PC-3 (cell line): Measurements from ENCODE around the gene AGBL1. TPM values are rescaled to one million over a fixed set of nuclear protein-coding genes. Genes with fewer than 3 reads are reported as not detected.
A peak's percentile ranks its signal among the peaks of the same experiment; 100 is the strongest.

ENCODE experiments used
- ATAC-seq: fragments of 200-7000 bp; cut with Tn5 transposase; 2 replicates; pipeline ENCODE4 v1.9.1; 2020; ENCODE audit warnings: mild to moderate bottlenecking, moderate library complexity
- BruUV-seq: library from RNA; stranded (reverse); fragments of 400-500 nt; replicated peaks from 2 replicates; lab custom pipeline; 2021; lab: Mats Ljungman, UMichigan
- CTCF ChIA-PET: fragments of 300-600 bp; sonication (Branson Sonifier 250); formaldehyde crosslinking; loops from one replicate; lab custom pipeline; 2022; ENCODE audit warnings: antibody characterized with exemption; lab: Charles Lee
- POLR2A ChIA-PET: fragments of 300-600 bp; sonication (Branson Sonifier 250); formaldehyde crosslinking; loops from one replicate; lab custom pipeline; 2022; ENCODE audit warnings: antibody characterized with exemption; ENCODE audit not compliant: unreplicated experiment; lab: Charles Lee
- DNase-seq: peaks from one replicate; pipeline ENCODE4 v3.0.0-alpha.2; 2015
- H2AFZ ChIP-seq: fragments of 300-600 bp; sonication (generic); 2 replicates; pipeline ENCODE4 v1.6.0; 2016; ENCODE audit warnings: antibody characterized with exemption, low read length
- H3F3A ChIP-seq: fragments of 300-600 bp; sonication (generic); one replicate; pipeline ENCODE4 v1.6.0; 2017; ENCODE audit warnings: antibody characterized with exemption, low read length, control low read depth, mild to moderate bottlenecking; ENCODE audit not compliant: unreplicated experiment
- H3K27ac ChIP-seq: fragments of 300-600 bp; sonication (generic); 2 replicates; pipeline ENCODE4 v1.5.1; 2016; ENCODE audit warnings: mild to moderate bottlenecking, low read length
- H3K27me3 ChIP-seq: fragments of 300-600 bp; sonication (generic); 2 replicates; pipeline ENCODE4 v1.6.1; 2016; ENCODE audit warnings: low read length, mixed read lengths
- H3K36me3 ChIP-seq: fragments of 300-600 bp; sonication (generic); 2 replicates; pipeline ENCODE4 v1.6.1; 2016; ENCODE audit warnings: low read depth, mixed run types, low read length, mixed read lengths
- H3K4me1 ChIP-seq: fragments of 300-600 bp; sonication (generic); 2 replicates; pipeline ENCODE4 v1.5.1; 2016; ENCODE audit warnings: low read length; ENCODE audit not compliant: insufficient read depth
- H3K4me2 ChIP-seq: fragments of 300-600 bp; sonication (generic); 2 replicates; pipeline ENCODE4 v1.6.0; 2016; ENCODE audit warnings: low read length
- H3K4me3 ChIP-seq: fragments of 300-600 bp; sonication (generic); 2 replicates; pipeline ENCODE4 v1.5.1; 2016; ENCODE audit warnings: mild to moderate bottlenecking, low read length, mixed read lengths
- H3K79me2 ChIP-seq: fragments of 300-600 bp; sonication (generic); 2 replicates; pipeline ENCODE4 v1.6.1; 2017; ENCODE audit warnings: low read length, mixed read lengths
- H3K9ac ChIP-seq: fragments of 300-600 bp; sonication (generic); 2 replicates; pipeline ENCODE4 v1.6.0; 2016; ENCODE audit warnings: mild to moderate bottlenecking, low read length
- H3K9me2 ChIP-seq: fragments of 300-600 bp; sonication (generic); replicated peaks from 2 replicates; pipeline ENCODE4 v1.6.1; 2016; ENCODE audit warnings: mixed run types, low read length, mixed read lengths
- H3K9me3 ChIP-seq: fragments of 300-600 bp; sonication (generic); 2 replicates; pipeline ENCODE4 v1.6.1; 2016; ENCODE audit warnings: low read length, mixed read lengths
- H4K20me1 ChIP-seq: fragments of 300-600 bp; sonication (generic); 2 replicates; pipeline ENCODE4 v1.6.1; 2016; ENCODE audit warnings: low read length, mixed read lengths
- EZH2 ChIP-seq: fragments of 300-600 bp; sonication (generic); IDR thresholded peaks from one replicate; pipeline ENCODE4 v1.6.1; 2017; ENCODE audit warnings: antibody characterized with exemption, mild to moderate bottlenecking, low read length; ENCODE audit not compliant: unreplicated experiment
- EZH2phosphoT487 ChIP-seq: fragments of 300-600 bp; sonication (generic); IDR thresholded peaks from 2 replicates; pipeline ENCODE4 v1.6.1; 2018; ENCODE audit warnings: mild to moderate bottlenecking, antibody characterized with exemption, low read length, borderline replicate concordance
- intact Hi-C: fragments of 100-400 bp; cut with micrococcal nuclease; formaldehyde crosslinking; loops from 2 replicates; pipeline ENCODE4 v1.9.0; 2023
- total RNA-seq: library from RNA; depleted of rRNA; stranded (reverse); fragments of >200 nt; gene quantifications from 2 replicates; pipeline ENCODE4 v1.2.3, GENCODE V29; 2014
- TF ChIP-seq, protein P1 (sequence below): fragments of 300-600 bp; sonication (generic); conservative IDR thresholded peaks from 2 replicates; pipeline ENCODE4 v1.5.1; 2017; ENCODE audit warnings: antibody characterized with exemption, low read depth, mild to moderate bottlenecking, low read length

Gene AGBL1
- total RNA-seq, 1 experiment from 2014 or later, result not detected

DNA sequence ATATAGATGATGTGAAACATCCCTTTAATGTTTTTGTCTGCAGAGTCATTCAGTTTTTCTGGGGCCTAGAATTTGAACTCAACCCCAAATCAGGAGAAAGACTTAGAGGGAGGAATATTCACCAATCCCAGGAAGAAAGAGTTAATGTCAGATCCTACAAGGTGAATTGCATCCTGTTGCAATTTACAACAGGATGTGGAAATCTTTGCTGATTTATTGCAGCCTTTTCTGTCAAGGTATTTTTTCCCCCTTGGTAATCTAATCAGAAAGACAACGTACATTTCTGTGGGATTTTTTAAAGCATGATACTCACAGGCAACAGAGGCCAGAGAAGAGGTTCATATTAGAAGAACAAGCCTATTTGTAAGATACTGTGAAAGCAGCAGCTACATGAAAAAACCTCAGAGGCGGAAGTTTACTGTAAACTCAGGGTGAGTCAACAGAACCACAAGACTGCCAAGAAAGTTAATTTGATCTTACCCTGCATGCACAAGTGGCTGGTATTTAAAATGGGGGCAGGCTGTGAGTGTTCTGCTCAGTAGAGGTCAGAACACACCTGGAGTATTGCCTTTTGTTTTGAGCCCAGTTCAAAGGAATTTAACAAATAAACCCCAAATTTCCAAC lies 531.9 kb downstream of the AGBL1 start:
- POLR2A ChIA-PET, result no interaction called here
- Histone ChIP-seq H3F3A (no peaks in the 10 kb centered on the region), H4K20me1 (no peaks in the 10 kb centered on the region), H3K36me3 (no peaks in the 10 kb centered on the region), H3K4me3 (no peak overlapping the region), H2AFZ (no peak overlapping the region), H3K9me3 (no peaks in the 10 kb centered on the region), H3K79me2 (no peaks in the 10 kb centered on the region), H3K4me2 (0 out of 2 replicates have a peak overlapping the region, but pooled peaks have one; percentile 19), H3K27me3 (no peaks in the 10 kb centered on the region), H3K9ac (no peak overlapping the region), H3K9me2 (no peaks in the 10 kb centered on the region), H3K4me1 (0 out of 2 replicates have a peak, but pooled peaks cover 7% of the 10 kb centered on the region), H3K27ac (no peak overlapping the region)
- peak; percentile 67 for DNase-seq
- intact Hi-C loops, result no loop called here
- no peak for ATAC-seq
- CTCF ChIA-PET, result no interaction called here
- no TSS peak for BruUV-seq
- TF ChIP-seq EZH2phosphoT487, result no peak
- TF ChIP-seq, protein P1, sequence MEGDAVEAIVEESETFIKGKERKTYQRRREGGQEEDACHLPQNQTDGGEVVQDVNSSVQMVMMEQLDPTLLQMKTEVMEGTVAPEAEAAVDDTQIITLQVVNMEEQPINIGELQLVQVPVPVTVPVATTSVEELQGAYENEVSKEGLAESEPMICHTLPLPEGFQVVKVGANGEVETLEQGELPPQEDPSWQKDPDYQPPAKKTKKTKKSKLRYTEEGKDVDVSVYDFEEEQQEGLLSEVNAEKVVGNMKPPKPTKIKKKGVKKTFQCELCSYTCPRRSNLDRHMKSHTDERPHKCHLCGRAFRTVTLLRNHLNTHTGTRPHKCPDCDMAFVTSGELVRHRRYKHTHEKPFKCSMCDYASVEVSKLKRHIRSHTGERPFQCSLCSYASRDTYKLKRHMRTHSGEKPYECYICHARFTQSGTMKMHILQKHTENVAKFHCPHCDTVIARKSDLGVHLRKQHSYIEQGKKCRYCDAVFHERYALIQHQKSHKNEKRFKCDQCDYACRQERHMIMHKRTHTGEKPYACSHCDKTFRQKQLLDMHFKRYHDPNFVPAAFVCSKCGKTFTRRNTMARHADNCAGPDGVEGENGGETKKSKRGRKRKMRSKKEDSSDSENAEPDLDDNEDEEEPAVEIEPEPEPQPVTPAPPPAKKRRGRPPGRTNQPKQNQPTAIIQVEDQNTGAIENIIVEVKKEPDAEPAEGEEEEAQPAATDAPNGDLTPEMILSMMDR, result no peak
- TF ChIP-seq EZH2, result no peak

DNA sequence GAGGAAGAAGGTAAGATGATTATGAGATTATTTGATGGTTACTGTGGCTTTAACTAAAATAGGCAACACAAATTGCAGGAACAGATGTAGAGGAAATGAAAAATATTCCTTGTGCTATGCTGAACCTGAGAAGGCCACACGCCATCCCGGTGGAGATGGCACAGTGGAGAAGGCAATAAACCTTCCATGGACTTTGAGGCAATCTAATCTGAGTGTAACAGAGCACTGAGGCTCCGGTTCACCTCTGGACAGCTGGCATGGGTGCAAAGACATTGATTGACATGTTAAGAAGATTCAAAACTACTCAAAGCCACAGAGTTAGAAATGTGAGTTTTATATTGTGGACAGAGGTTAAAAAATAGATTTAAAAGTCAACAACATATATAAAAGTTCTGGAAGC lies 535.7 kb downstream of the AGBL1 start:
- H4K20me1 ChIP-seq, result no peaks in the 10 kb centered on the region
- H2AFZ ChIP-seq, result no peak overlapping the region
- H3K79me2 ChIP-seq, result no peaks in the 10 kb centered on the region
- H3K36me3 ChIP-seq, result no peaks in the 10 kb centered on the region
- ATAC-seq, result no peak
- no peak overlapping the region for H3K9ac ChIP-seq
- no peaks in the 10 kb centered on the region for H3K27me3 ChIP-seq
- 0 out of 2 replicates have a peak, but pooled peaks cover 12% of the 10 kb centered on the region for H3K4me1 ChIP-seq
- no peak overlapping the region for H3K27ac ChIP-seq
- ChIA-PET CTCF (no interaction called here), POLR2A (no interaction called here)
- no peak for TF ChIP-seq EZH2
- TF ChIP-seq, protein P1, result no peak
- TF ChIP-seq EZH2phosphoT487, result no peak
- intact Hi-C loops, result no loop called here
- no peak overlapping the region for H3K4me3 ChIP-seq
- no TSS peak for BruUV-seq
- no peaks in the 10 kb centered on the region for H3K9me3 ChIP-seq
- no peaks in the 10 kb centered on the region for H3F3A ChIP-seq
- H3K9me2 ChIP-seq, result no peaks in the 10 kb centered on the region
- DNase-seq, result no peak
- no peak overlapping the region for H3K4me2 ChIP-seq

DNA sequence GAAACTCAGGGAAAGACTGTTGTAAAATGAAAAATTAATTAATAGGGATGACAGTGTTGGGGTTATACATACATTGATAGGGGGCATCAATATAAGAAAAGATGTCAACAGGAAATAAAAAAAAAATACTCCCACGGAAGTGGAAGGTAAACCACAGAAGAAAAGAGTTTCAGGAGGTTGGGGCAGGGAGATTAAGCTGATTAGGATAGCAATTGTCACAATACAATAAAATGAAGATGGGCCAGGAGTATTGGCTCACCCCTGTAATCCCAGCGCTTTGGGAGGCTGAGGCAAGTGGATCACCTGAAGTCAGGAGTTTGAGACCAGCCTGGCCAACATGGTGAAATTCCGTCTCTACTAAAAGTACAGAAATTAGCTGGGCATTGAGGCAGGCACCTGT lies 536.1 kb downstream of the AGBL1 start:
- CTCF ChIA-PET, result no interaction called here
- no peaks in the 10 kb centered on the region for H3K79me2 ChIP-seq
- no peaks in the 10 kb centered on the region for H3K36me3 ChIP-seq
- H3K27me3 ChIP-seq, result no peaks in the 10 kb centered on the region
- no peak for DNase-seq
- no peak for ATAC-seq
- no peak overlapping the region for H3K27ac ChIP-seq
- H3K4me1 ChIP-seq, result 0 out of 2 replicates have a peak, but pooled peaks cover 13% of the 10 kb centered on the region
- POLR2A ChIA-PET, result no interaction called here
- no peak overlapping the region for H2AFZ ChIP-seq
- no peaks in the 10 kb centered on the region for H3F3A ChIP-seq
- no peaks in the 10 kb centered on the region for H3K9me2 ChIP-seq
- no peak overlapping the region for H3K9ac ChIP-seq
- no peak overlapping the region for H3K4me2 ChIP-seq
- H3K4me3 ChIP-seq, result no peak overlapping the region
- no peaks in the 10 kb centered on the region for H4K20me1 ChIP-seq
- BruUV-seq, result no TSS peak
- intact Hi-C loops, result no loop called here
- H3K9me3 ChIP-seq, result no peaks in the 10 kb centered on the region
- TF ChIP-seq, protein P1, result no peak
- TF ChIP-seq EZH2phosphoT487 (no peak), EZH2 (no peak)
